Liver (tissue), 9 donors: ENCODE data around the gene CFAP90. TPM values are rescaled to one million over a fixed set of nuclear protein-coding genes. Genes with fewer than 3 reads are reported as not detected.

Experiments
- DNase-seq: peaks from one replicate; pipeline ENCODE4 v3.0.0-alpha.2; 2017; ENCODE audit warnings: low spot score
- H3K27ac ChIP-seq, 2 donors: one replicate each; pipeline ENCODE4 v1.7.0; 2013; ENCODE audit warnings: inconsistent platforms in 2 of 2, low read length in 2 of 2, control low read depth in 1 of 2, low read depth in 1 of 2, mild to moderate bottlenecking in 1 of 2
- H3K27me3 ChIP-seq, 4 donors: one replicate each; pipeline versions ENCODE4 v1.6.1 to v1.7.0; 2013; ENCODE audit warnings: low read length in 3 of 4, inconsistent platforms in 1 of 4, mild to moderate bottlenecking in 1 of 4, moderate library complexity in 1 of 4; ENCODE audit not compliant: control insufficient read depth in 4 of 4, insufficient read depth in 4 of 4
- H3K36me3 ChIP-seq, 4 donors: one replicate each; pipeline versions ENCODE4 v1.6.1 to v1.7.0; 2013; ENCODE audit warnings: low read length in 3 of 4, mild to moderate bottlenecking in 3 of 4, low read depth in 1 of 4, moderate library complexity in 1 of 4; ENCODE audit not compliant: control insufficient read depth in 4 of 4, insufficient read depth in 3 of 4
- H3K4me1 ChIP-seq, 4 donors: one replicate each; pipeline versions ENCODE4 v1.6.1 to v1.7.0; 2013; ENCODE audit warnings: low read length in 3 of 4, mild to moderate bottlenecking in 3 of 4, moderate library complexity in 1 of 4; ENCODE audit not compliant: control insufficient read depth in 4 of 4, insufficient read depth in 4 of 4
- H3K4me3 ChIP-seq, 3 donors: one replicate each; pipeline versions ENCODE4 v1.6.1 to v1.7.0; 2013; ENCODE audit warnings: low read length in 3 of 3, control low read depth in 1 of 3, low read depth in 1 of 3, mild to moderate bottlenecking in 1 of 3
- H3K9ac ChIP-seq, 2 donors: one replicate each; pipeline ENCODE4 v1.7.0; 2013; ENCODE audit warnings: low read length in 2 of 2, mild to moderate bottlenecking in 2 of 2, moderate library complexity in 2 of 2, control low read depth in 1 of 2, low read depth in 1 of 2
- H3K9me3 ChIP-seq, 4 donors: one replicate each; pipeline versions ENCODE4 v1.6.1 to v1.7.0; 2013; ENCODE audit warnings: low read length in 3 of 4; ENCODE audit not compliant: control insufficient read depth in 4 of 4
- EGR1 ChIP-seq, 2 donors: IDR thresholded peaks; 2 replicates each; pipeline ENCODE4 v1.6.1; 2016 to 2018; ENCODE audit warnings: antibody characterized with exemption in 2 of 2, low read depth in 2 of 2
- FOXA1 ChIP-seq: IDR thresholded peaks from 2 replicates; pipeline ENCODE4 v1.6.1; 2016; ENCODE audit warnings: antibody characterized with exemption
- FOXA2 ChIP-seq: IDR thresholded peaks from 2 replicates; pipeline ENCODE4 v1.6.1; 2016; ENCODE audit warnings: antibody characterized with exemption
- GABPA ChIP-seq, 2 donors: IDR thresholded peaks in 1 of 2; conservative IDR thresholded peaks in 1 of 2; 2 replicates each; pipeline ENCODE4 v1.6.1; 2016; ENCODE audit warnings: antibody characterized with exemption in 2 of 2, mild to moderate bottlenecking in 1 of 2, moderate library complexity in 1 of 2
- HNF4A ChIP-seq, 2 donors: conservative IDR thresholded peaks; 2 replicates each; pipeline ENCODE4 v1.6.1; 2016; ENCODE audit warnings: antibody characterized with exemption in 2 of 2, mild to moderate bottlenecking in 2 of 2
- HNF4G ChIP-seq: IDR thresholded peaks from 2 replicates; pipeline ENCODE4 v1.6.1; 2016; ENCODE audit warnings: antibody characterized with exemption
- JUND ChIP-seq, 2 donors: IDR thresholded peaks; 2 replicates each; pipeline ENCODE4 v1.6.1; 2016; ENCODE audit warnings: antibody characterized with exemption in 2 of 2
- MAX ChIP-seq: IDR thresholded peaks from 2 replicates; pipeline ENCODE4 v1.6.1; 2016; ENCODE audit warnings: antibody characterized with exemption
- NR2F2 ChIP-seq: IDR thresholded peaks from 2 replicates; pipeline ENCODE4 v1.6.1; 2016; ENCODE audit warnings: antibody characterized with exemption
- RAD21 ChIP-seq, 2 donors: IDR thresholded peaks; 2 replicates each; pipeline ENCODE4 v1.6.1; 2016; ENCODE audit warnings: antibody characterized with exemption in 2 of 2, mild to moderate bottlenecking in 2 of 2
- RXRA ChIP-seq, 2 donors: IDR thresholded peaks; 2 replicates each; pipeline ENCODE4 v1.6.1; 2017 to 2018; ENCODE audit warnings: antibody characterized with exemption in 2 of 2, mild to moderate bottlenecking in 1 of 2
- SP1 ChIP-seq: IDR thresholded peaks from 2 replicates; pipeline ENCODE4 v1.6.1; 2018; ENCODE audit warnings: antibody characterized with exemption, mild to moderate bottlenecking
- TAF1 ChIP-seq: conservative IDR thresholded peaks from 2 replicates; pipeline ENCODE4 v1.6.1; 2016; ENCODE audit warnings: antibody characterized with exemption, mild to moderate bottlenecking
- YY1 ChIP-seq: IDR thresholded peaks from 2 replicates; pipeline ENCODE4 v1.6.1; 2016; ENCODE audit warnings: antibody characterized with exemption, mild to moderate bottlenecking
- WGBS: extraction: QIAGEN DNeasy Blood & Tissue Kit; methylation state at CpG from one replicate; pipeline ENCODE4 v1.1.7; 2013; 5-methylcytosine and 5-hydroxymethylcytosine counted together
- polyA plus RNA-seq, 2 donors: library from polyadenylated mRNA; stranded (reverse) in 1 of 2; unstranded in 1 of 2; fragments of 200-250 nt in 1 of 2; fragments of >200 nt in 1 of 2; fragmentation: Nextera tagmentation in 1 of 2; extraction: Ambion mirVana in 1 of 2; gene quantifications; one replicate each; pipeline versions ENCODE4 v1.2.1 to v1.2.3, GENCODE V29; 2013 to 2015
- total RNA-seq, 2 donors: library from RNA; depleted of rRNA; stranded (reverse); fragments of >200 nt; gene quantifications; one replicate each; pipeline ENCODE4 v1.2.3, GENCODE V29; 2014
- TF ChIP-seq, protein P1 (sequence below): IDR thresholded peaks from 2 replicates; pipeline ENCODE4 v1.6.1; 2016; ENCODE audit warnings: antibody characterized with exemption
- TF ChIP-seq, protein P2 (sequence below): fragments of 150-350 bp; IDR thresholded peaks from 2 replicates; pipeline ENCODE4 v1.5.1; 2017; ENCODE audit warnings: improper control_type of control experiment, low read depth, low read length; ENCODE audit not compliant: missing input control
- TF ChIP-seq, protein P3 (sequence below): IDR thresholded peaks from 2 replicates; pipeline ENCODE4 v1.6.1; 2016; ENCODE audit warnings: antibody characterized with exemption, mild to moderate bottlenecking
- TF ChIP-seq, protein P4 (sequence below): IDR thresholded peaks from 2 replicates; pipeline ENCODE4 v1.6.1; 2016; ENCODE audit warnings: antibody characterized with exemption
- donor health status: healthy.
- donor health status: healthy.
- donor health status: healthy.
- donor health status: healthy.
- donor health status: healthy.

CFAP90 gene
- total and polyA plus RNA-seq, 4 donors, result 0.42 to 1.0 (median 0.59) TPM

DNA sequence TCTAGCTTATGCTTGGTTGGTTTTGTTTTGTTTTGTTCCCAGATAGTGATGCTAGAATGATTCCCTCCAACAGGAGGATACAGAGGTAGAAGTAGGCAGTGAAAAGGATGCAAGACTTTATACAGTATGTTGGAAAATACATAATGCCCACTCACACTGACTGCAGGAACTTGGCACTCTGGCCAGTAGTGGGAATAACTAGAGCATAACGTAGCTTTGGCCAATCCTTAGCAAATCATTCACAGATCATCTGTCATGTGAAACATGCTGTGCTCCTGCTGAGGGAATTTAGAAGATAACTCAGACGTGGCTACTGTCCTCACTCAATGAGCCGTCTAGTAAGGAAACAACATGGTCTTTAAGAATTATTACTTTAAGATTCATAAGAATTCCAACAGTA, 13.5 kb downstream of the CFAP90 start:
- Histone ChIP-seq H3K36me3 (no peaks in the 10 kb centered on the region), H3K4me3 (no peak overlapping the region), H3K9me3 (no peaks in the 10 kb centered on the region), H3K27me3 (no peaks in the 10 kb centered on the region), H3K9ac (no peak overlapping the region), H3K27ac (no peak overlapping the region), H3K4me1 (no peaks in the 10 kb centered on the region)
- no peak for DNase-seq
- TF ChIP-seq, protein P1, sequence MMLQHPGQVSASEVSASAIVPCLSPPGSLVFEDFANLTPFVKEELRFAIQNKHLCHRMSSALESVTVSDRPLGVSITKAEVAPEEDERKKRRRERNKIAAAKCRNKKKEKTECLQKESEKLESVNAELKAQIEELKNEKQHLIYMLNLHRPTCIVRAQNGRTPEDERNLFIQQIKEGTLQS, result no peak
- TF ChIP-seq, protein P2, sequence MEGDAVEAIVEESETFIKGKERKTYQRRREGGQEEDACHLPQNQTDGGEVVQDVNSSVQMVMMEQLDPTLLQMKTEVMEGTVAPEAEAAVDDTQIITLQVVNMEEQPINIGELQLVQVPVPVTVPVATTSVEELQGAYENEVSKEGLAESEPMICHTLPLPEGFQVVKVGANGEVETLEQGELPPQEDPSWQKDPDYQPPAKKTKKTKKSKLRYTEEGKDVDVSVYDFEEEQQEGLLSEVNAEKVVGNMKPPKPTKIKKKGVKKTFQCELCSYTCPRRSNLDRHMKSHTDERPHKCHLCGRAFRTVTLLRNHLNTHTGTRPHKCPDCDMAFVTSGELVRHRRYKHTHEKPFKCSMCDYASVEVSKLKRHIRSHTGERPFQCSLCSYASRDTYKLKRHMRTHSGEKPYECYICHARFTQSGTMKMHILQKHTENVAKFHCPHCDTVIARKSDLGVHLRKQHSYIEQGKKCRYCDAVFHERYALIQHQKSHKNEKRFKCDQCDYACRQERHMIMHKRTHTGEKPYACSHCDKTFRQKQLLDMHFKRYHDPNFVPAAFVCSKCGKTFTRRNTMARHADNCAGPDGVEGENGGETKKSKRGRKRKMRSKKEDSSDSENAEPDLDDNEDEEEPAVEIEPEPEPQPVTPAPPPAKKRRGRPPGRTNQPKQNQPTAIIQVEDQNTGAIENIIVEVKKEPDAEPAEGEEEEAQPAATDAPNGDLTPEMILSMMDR, result no peak
- TF ChIP-seq FOXA1 (no peak), RXRA (IDR thresholded peaks at IDR 0.05) (no peak), FOXA2 (no peak), HNF4A (conservative IDR thresholded peaks at IDR 0.05) (no peak), NR2F2 (no peak), SP1 (no peak), RAD21 (IDR thresholded peaks at IDR 0.05) (no peak), HNF4G (no peak), TAF1 (no peak), GABPA (IDR thresholded peaks at IDR 0.05 in 1 of 2, conservative IDR thresholded peaks at IDR 0.05 in 1 of 2) (no peak), JUND (IDR thresholded peaks at IDR 0.05) (no peak), YY1 (no peak), EGR1 (IDR thresholded peaks at IDR 0.05; ENCODE audit: low read depth in 2 of 2) (no peak), MAX (no peak)
- TF ChIP-seq, protein P3, sequence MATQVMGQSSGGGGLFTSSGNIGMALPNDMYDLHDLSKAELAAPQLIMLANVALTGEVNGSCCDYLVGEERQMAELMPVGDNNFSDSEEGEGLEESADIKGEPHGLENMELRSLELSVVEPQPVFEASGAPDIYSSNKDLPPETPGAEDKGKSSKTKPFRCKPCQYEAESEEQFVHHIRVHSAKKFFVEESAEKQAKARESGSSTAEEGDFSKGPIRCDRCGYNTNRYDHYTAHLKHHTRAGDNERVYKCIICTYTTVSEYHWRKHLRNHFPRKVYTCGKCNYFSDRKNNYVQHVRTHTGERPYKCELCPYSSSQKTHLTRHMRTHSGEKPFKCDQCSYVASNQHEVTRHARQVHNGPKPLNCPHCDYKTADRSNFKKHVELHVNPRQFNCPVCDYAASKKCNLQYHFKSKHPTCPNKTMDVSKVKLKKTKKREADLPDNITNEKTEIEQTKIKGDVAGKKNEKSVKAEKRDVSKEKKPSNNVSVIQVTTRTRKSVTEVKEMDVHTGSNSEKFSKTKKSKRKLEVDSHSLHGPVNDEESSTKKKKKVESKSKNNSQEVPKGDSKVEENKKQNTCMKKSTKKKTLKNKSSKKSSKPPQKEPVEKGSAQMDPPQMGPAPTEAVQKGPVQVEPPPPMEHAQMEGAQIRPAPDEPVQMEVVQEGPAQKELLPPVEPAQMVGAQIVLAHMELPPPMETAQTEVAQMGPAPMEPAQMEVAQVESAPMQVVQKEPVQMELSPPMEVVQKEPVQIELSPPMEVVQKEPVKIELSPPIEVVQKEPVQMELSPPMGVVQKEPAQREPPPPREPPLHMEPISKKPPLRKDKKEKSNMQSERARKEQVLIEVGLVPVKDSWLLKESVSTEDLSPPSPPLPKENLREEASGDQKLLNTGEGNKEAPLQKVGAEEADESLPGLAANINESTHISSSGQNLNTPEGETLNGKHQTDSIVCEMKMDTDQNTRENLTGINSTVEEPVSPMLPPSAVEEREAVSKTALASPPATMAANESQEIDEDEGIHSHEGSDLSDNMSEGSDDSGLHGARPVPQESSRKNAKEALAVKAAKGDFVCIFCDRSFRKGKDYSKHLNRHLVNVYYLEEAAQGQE, result no peak
- TF ChIP-seq, protein P4, sequence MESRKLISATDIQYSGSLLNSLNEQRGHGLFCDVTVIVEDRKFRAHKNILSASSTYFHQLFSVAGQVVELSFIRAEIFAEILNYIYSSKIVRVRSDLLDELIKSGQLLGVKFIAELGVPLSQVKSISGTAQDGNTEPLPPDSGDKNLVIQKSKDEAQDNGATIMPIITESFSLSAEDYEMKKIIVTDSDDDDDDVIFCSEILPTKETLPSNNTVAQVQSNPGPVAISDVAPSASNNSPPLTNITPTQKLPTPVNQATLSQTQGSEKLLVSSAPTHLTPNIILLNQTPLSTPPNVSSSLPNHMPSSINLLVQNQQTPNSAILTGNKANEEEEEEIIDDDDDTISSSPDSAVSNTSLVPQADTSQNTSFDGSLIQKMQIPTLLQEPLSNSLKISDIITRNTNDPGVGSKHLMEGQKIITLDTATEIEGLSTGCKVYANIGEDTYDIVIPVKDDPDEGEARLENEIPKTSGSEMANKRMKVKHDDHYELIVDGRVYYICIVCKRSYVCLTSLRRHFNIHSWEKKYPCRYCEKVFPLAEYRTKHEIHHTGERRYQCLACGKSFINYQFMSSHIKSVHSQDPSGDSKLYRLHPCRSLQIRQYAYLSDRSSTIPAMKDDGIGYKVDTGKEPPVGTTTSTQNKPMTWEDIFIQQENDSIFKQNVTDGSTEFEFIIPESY, result no peak
- WGBS, result 52% methylated on average over 3 of the region's 3 CpGs

DNA sequence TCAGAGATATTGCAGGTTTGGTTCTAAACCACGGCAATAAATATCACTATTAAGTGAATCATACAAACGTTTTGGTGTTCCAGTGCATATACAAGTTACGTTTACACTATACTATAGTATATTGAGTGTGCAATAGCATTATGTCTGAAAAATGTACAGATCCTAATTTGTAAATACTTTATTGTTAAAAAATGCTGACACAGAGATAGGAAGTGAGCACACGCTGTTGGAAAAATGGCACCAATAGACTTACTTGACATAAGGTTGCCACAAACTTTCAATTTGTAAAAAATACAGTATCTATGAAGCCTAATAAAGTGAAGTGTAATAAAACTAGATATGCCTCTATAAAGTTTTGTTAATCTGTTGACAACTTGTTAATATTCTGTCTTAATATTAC, 16.0 kb downstream of the CFAP90 start:
- TF ChIP-seq GABPA (IDR thresholded peaks at IDR 0.05 in 1 of 2, conservative IDR thresholded peaks at IDR 0.05 in 1 of 2) (no peak), HNF4A (conservative IDR thresholded peaks at IDR 0.05) (no peak), SP1 (no peak), FOXA1 (no peak), RAD21 (IDR thresholded peaks at IDR 0.05) (no peak), NR2F2 (no peak), FOXA2 (no peak), HNF4G (no peak)
- TF ChIP-seq, protein P3, result no peak
- TF ChIP-seq, protein P2, result no peak
- DNase-seq, result no peak
- Histone ChIP-seq H3K4me1 (no peaks in the 10 kb centered on the region), H3K27me3 (no peaks in the 10 kb centered on the region), H3K9ac (no peak overlapping the region), H3K36me3 (no peaks in the 10 kb centered on the region), H3K4me3 (no peak overlapping the region), H3K9me3 (no peaks in the 10 kb centered on the region), H3K27ac (no peak overlapping the region)
- WGBS, result 90% methylated on average over 4 of the region's 4 CpGs
